Fibroblast of skin of scalp (primary cell): ENCODE data around the gene MYO15B.
A peak's percentile ranks its signal among the peaks of the same experiment; 100 is the strongest.

ENCODE experiments used
- DNase-seq: peaks from one replicate; pipeline ENCODE4 v3.0.0-alpha.2; 2013

The MYO15B gene

DNA sequence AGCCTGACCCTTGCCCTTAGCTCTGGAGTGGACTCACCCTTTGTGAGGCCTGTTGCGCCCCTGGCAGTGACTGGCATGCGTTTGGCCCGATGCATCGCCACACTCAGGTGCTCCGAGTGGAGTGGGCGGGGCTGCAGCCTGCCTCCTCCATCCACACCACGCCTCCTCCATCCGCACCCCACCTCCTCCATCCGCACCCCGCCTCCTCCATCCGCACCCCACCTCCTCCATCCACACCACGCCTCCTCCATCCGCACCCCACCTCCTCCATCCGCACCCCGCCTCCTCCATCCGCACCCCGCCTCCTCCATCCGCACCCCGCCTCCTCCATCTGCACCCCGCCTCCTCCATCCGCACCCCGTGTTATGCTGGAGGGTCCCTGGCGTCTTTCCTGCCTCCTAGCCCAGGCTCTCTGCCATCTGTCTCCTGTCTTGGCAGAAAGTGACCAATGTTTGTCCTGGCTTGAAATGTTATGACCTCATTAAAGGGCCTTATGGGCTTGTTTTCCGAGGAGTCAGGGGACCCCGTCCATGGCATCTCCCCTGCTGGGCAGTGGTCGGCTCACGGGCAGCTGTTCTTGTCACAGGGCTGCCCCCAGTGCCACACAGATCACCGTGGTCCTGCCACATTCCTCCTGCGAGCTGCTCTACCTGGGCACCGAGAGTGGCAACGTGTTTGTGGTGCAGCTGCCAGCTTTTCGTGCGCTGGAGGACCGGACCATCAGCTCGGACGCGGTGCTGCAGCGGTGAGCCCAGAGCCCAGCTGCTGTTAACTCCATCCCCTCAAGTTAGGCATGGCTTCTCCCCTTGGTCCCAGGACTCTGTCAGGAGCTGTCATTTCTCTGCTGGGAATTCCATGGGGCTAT is 28.7 kb upstream of the MYO15B start:
- no peak for DNase-seq

- DNase-seq, result no peak
Measured at GRCh38 chr17:75559958-75560533, 27.6 kb upstream of the MYO15B start.

DNA sequence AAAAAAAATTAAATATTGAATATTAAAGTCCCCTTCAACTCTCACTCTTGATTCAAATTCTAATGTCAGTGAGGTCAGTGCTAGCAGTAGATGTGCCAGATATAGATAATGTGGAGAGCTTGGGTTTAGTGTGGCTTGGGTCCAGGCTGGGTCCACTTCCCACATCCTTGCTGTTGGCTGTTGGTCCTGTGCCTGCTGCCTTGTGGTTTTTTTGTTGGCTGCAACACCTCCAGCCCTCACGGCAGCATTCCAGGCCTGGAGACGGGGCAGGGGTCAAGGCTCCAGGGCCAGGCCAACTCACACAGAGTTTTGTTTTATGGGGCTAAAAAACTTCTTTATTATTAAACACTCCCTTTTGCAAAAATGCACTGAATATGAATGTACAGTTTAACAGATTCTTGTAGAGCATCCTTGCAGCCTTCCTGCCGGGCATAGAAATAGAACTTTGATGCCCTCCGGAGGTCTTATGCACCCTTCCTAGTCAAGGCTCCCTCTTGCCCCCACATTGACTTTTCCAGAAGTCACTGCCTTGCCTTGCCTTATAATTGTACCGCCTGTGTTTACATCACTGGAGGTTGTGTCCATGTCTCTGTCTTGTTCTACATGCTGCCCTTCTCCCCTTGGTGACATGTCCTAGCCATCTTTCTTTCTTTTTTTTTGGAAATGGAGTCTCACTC is 25.5 kb upstream of the MYO15B start:
- DNase-seq, result no peak

- DNase-seq, result no peak
Measured at GRCh38 chr17:75563063-75563758, 24.4 kb upstream of the MYO15B start.

DNA sequence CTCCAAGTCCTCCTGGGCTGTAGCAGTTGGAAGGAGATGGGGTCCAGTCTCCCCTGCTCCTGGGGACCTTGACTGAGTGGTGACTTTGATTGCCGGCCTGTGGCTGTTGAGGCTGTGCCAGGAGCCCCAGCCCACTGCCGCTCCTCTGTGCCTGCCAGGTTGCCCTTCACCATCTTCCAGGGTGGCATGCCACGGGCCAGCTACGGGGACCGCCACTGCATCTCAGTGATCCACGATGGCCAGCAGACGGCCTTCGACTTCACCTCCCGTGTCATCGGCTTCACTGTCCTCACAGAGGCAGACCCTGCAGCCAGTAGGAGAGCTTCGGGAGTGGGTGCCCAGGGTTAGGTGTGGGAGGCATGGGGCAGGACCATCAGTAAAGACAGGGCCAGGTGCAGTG is 23.4 kb upstream of the MYO15B start:
- no peak for DNase-seq

DNA sequence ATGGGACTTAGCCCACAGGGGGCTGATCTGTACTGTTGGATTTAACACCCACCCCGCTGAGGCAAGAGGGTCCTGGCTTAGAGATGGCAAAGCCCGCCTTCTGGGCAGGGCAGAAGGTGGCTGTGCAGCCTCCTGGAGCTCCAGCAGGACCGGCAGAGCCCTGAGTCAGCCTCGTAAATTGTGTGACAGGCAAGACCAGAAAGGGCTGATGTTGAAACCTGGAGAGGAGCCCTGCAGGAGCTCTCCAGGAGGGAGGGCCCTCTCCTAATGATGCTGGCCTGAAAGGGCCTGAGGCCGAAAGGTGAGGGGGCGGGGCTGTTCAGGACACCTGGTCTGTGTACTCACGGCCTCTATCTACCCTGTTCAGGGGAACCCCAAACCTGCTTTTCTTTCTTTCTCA is 22.5 kb upstream of the MYO15B start:
- no peak for DNase-seq

DNA sequence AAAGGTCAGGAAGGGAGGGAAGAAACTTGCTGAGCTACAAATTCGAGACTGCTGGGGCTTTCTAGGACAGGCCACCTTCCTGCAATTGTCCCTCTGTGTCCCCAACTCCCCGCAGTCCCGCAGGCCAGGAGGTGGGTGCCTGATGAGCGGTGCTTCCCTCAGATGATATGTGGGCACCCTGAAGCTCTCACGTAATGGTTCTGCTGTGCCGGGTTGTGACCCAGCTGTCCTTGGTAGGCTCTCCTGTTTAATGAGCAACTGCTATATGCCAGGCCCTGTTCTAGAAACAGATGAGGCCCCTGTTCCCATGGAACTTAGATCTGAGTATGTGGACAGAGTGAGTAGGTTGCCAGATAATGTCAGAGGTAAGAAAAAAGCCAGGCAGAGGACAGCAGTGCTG is 22.0 kb upstream of the MYO15B start:
- no peak for DNase-seq

- no peak for DNase-seq
Measured at GRCh38 chr17:75566416-75566815, 21.2 kb upstream of the MYO15B start.

DNA sequence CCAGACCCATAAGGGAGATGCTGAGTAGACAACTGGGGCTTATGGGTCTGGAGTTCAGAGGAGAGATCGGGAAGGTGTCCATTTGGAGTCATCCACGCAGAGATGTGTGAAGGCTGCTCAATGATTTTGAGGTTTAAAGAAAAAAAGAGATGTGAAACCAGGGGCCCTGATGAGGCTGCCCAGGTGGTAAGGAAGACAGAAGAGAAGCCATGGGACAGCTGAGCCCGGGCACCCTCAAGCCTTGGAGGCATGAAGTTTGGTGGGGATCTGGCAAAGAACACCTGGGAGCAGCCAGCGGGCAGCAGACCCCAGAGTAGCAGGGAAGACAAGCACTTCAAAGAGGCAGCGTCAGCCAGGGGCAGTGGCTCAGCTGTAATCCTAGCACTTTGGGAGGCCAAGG is 20.8 kb upstream of the MYO15B start:
- DNase-seq, result no peak

DNA sequence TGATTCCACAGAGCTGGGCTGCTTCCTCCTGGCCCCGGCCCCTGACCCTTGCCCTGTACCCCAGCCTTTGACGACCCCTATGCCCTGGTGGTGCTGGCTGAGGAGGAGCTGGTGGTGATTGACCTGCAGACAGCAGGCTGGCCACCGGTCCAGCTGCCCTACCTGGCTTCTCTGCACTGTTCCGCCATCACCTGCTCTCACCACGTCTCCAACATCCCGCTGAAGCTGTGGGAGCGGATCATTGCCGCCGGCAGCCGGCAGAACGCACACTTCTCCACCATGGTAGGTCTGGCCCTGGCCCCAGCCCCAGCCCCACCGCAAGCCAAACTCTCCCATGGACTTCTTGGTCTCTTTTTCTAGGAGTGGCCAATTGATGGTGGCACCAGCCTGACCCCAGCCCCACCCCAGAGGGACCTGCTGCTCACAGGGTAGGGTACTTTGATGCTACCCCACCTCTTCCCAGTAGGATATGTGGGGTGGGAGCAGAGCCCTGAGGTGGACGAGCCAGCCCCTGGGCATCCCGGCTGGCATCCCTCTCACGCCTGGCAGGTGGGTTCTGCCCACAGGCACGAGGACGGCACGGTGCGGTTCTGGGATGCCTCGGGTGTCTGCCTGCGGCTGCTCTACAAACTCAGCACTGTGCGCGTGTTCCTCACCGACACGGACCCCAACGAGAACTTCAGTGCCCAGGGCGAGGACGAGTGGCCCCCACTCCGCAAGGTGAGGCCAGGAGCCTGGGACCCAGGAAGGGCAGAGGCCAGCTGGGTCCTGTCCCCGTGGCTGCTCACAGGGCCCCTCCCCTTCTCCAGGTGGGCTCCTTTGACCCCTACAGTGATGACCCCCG is 19.0 kb upstream of the MYO15B start:
- DNase-seq, result no peak

DNA sequence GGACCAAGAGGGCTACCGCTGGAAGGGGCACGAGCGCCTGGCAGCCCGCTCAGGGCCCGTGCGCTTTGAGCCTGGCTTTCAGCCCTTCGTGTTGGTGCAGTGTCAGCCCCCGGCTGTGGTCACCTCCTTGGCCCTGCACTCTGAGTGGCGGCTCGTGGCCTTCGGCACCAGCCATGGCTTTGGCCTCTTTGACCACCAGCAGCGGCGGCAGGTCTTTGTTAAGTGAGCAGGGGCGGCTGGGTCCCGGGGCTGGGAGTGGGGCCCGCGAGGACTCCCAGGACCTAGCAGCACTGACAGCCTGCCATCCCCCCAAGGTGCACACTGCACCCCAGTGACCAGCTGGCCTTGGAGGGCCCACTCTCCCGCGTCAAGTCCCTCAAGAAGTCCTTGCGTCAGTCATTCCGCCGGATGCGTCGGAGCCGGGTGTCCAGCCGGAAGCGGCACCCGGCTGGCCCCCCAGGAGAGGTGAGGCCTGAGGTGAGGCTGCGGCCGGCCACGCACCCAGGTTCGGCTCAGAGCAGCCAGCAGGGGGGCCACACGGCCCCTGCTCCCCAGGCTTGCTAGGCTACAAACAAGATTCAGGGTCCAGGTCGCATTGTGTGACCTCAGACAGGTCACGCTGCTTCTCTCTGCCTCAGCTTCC is 17.4 kb upstream of the MYO15B start:
- no peak for DNase-seq

DNA sequence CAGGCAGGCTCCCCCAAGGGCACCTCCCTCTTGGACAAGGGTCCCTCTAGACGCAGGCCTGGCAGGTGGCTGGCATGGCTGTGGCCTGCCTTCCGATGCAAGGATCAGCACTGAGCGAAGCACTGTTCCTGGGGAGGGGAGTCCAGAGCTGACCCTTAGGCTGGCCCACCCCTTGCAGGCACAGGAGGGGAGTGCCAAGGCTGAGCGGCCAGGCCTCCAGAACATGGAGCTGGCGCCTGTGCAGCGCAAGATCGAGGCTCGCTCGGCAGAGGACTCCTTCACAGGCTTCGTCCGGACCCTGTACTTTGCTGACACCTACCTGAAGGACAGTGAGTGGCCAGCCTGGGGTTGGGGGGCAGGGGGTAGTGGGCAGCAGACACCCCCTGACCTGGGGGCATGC is 16.8 kb upstream of the MYO15B start:
- DNase-seq, result no peak

DNA sequence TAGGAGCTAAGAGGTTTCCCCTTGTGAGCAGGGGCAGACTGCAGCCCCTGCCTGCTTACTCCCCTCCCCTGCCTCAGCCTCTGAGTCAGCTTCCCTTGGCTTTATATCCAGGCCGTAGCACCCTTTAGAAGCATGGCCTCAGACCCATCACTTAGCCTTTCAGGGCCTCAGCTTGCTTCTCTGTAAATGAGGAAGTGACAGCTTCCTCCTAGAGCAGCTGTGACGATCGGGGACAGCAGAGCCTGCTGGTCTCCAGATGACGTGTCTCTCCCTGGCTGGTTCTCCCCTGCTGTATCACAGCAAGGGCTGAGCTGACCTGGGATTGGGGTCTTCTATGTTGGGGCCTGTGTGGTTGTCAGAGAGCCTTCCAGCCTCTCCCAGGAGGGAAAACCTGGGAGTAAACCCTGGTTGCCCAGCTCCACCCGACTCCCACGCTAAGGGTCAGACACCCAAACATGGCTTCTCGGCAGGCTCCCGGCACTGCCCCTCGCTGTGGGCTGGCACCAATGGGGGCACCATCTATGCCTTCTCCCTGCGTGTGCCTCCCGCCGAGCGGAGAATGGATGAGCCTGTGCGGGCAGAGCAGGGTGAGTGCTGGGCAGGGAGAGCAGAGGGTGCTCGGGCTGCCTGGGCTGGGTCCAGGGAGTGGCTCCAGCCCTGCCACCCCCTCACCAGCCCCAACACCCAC is 16.3 kb upstream of the MYO15B start:
- peak; percentile 14 for DNase-seq

DNA sequence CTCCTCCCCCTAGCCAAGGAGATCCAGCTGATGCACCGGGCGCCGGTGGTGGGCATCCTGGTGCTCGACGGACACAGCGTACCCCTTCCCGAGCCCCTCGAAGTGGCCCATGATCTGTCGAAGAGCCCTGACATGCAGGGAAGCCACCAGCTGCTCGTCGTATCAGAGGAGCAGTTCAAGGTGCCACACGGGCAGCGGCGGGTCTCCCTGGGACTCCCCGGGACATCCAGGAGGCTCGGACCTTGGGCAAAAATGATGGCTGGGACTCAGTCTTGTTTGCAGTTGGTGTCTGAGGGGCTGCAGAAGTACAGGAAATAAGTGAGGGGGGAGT is 15.8 kb upstream of the MYO15B start:
- no peak for DNase-seq

DNA sequence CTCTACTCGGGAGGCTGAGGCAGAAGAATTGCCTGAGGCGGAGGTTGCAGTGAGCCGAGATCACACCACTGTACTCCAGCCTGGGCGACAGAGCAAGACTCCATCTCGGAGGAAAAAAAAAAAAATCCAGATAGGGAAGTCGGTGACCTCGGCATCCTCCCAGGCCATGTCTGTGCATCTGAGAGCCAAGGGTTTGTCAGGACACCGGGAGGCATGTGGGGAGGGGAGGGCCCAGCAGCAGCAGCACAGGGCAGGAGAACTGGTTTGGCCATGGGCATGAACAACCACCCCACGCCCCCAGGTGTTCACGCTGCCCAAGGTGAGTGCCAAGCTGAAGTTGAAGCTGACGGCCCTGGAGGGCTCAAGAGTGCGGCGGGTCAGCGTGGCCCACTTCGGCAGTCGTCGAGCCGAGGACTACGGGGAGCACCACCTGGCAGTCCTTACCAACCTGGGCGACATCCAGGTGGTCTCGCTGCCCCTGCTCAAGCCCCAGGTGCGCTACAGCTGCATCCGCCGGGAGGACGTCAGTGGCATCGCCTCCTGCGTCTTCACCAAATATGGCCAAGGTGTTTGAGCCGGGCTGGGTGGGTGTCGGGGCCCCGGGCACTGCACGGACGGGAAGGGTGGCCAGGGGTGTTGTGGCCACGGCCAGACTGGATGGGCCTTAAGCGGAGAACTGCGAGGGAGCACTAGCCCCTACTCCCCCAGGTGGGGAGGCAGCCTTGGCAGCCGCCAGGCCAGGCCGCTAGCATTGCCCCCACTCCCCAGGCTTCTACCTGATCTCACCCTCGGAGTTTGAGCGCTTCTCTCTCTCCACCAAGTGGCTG is 14.7 kb upstream of the MYO15B start:
- no peak for DNase-seq

GRCh38 chr17:75573540-75573957 is 14.1 kb upstream of the MYO15B start:
- DNase-seq, result no peak

DNA sequence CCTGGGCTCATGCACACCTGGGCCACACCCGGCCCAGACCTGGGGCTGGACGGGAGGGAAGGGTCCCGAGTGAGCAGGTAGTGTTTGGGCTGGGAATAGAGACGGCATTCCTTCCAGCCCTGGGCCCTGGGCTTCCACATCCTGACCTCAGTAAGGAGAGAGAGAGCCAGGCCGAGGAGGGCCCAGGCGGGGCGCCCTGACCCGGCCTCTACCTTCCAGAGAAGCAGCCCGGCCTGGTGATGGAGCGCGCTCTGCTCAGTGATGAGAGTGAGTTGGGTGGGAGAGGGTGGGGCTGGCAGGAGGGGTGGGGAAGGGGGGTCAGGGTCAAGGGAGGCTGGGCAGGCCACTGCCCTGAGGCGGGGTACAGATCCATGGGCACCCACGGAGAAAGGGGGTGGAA is 13.6 kb upstream of the MYO15B start:
- no peak for DNase-seq

GRCh38 chr17:75574404-75575036 is 13.1 kb upstream of the MYO15B start:
- DNase-seq, result no peak

DNA sequence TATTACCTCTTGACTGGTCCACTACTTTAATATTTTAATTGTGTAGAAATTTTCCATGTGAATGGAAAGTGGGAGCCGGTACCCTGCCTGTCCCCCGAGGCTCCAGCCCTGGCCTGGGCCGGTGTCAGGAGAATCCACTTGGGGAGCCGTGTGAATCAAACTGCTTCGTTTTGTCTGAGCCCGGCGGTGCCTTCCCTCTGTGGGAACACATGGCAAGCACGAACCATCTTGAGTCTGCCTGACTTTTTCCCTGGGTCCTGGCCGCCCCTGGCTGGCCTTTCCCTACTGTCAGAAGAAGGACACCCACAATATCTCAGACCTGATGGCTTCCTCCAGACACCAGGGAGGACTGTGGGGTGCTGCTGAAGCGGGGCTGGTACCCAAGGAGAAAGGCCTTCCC is 12.4 kb upstream of the MYO15B start:
- no peak for DNase-seq

- no peak for DNase-seq
Measured at GRCh38 chr17:75575728-75576127, 11.9 kb upstream of the MYO15B start.
